Thyroid gland (tissue), 4 donors: ENCODE measurements around the gene RNF123.

Experiments used
- POLR2A ChIP-seq, 2 donors: fragments of 450-650 bp; IDR thresholded peaks; one replicate each; pipeline ENCODE4 v1.6.1; 2017; ENCODE audit warnings: antibody characterized with exemption in 2 of 2, mild to moderate bottlenecking in 2 of 2, moderate library complexity in 1 of 2
- TF ChIP-seq, protein P1 (sequence below), 6 experiments: fragments of 200-600 bp in 3 of 6; fragments of 450-650 bp in 3 of 6; sonication (generic) in 3 of 6; IDR thresholded peaks; one replicate each; pipeline ENCODE4 v1.5.1; 2016 to 2019; ENCODE audit warnings: antibody characterized with exemption in 6 of 6, mild to moderate bottlenecking in 2 of 6, inconsistent platforms in 1 of 6, moderate library complexity in 1 of 6

DNA sequence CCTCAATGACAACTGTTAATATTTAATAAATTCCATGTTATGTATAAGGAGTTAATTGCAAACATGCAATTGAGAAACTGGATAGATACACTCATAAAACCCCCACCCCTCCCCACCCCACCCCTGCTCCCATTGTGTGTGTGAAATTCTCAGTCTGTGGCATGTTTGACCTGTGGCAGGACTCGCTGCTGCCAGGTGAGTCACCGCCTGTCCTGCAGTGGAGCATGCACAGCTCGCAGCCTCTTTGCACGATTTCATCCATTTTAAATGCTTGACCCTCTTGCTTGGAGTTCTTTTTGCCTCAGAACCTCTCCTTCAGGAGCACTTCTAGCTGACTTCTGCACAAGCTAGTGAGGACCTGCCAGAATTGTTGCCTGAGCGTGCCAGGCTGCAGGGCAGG lies 20.5 kb upstream of the RNF123 start:
- TF ChIP-seq, protein P1, sequence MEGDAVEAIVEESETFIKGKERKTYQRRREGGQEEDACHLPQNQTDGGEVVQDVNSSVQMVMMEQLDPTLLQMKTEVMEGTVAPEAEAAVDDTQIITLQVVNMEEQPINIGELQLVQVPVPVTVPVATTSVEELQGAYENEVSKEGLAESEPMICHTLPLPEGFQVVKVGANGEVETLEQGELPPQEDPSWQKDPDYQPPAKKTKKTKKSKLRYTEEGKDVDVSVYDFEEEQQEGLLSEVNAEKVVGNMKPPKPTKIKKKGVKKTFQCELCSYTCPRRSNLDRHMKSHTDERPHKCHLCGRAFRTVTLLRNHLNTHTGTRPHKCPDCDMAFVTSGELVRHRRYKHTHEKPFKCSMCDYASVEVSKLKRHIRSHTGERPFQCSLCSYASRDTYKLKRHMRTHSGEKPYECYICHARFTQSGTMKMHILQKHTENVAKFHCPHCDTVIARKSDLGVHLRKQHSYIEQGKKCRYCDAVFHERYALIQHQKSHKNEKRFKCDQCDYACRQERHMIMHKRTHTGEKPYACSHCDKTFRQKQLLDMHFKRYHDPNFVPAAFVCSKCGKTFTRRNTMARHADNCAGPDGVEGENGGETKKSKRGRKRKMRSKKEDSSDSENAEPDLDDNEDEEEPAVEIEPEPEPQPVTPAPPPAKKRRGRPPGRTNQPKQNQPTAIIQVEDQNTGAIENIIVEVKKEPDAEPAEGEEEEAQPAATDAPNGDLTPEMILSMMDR (IDR thresholded peaks at IDR 0.05) = no peak
- no peak for TF ChIP-seq POLR2A (IDR thresholded peaks at IDR 0.05)
